H1 (cell line): ENCODE data around the gene GPR68. TPM values are rescaled to one million over a fixed set of nuclear protein-coding genes. Genes with fewer than 3 reads are reported as not detected.

Source experiments
- CHD1 ChIP-seq: IDR thresholded peaks from 2 replicates; pipeline ENCODE4 v1.6.1; 2012; ENCODE audit warnings: low read depth, low read length, improper control_type of control experiment
- CHD7 ChIP-seq: fragments of 300-600 bp; sonication (generic); IDR thresholded peaks from 2 replicates; pipeline ENCODE4 v1.7.1; 2012; ENCODE audit warnings: low read length, moderate library complexity, mild to moderate bottlenecking, inconsistent platforms; ENCODE audit not compliant: insufficient replicate concordance
- HDAC6 ChIP-seq: IDR thresholded peaks from one replicate; pipeline ENCODE4 v1.7.1; 2012; ENCODE audit warnings: low read depth, mild to moderate bottlenecking, inconsistent platforms, low read length, moderate library complexity
- NANOG ChIP-seq: IDR thresholded peaks from 2 replicates; pipeline ENCODE4 v1.6.1; 2011; ENCODE audit warnings: low read length, low read depth, mild to moderate bottlenecking, inconsistent platforms; ENCODE audit not compliant: insufficient read depth, poor library complexity, severe bottlenecking
- RAD21 ChIP-seq, 2 experiments: IDR thresholded peaks in 1 of 2; conservative IDR thresholded peaks in 1 of 2; 2 replicates each; pipeline ENCODE4 v1.6.1; 2011; ENCODE audit warnings: low read depth in 2 of 2, low read length in 2 of 2, improper control_type of control experiment in 1 of 2, inconsistent platforms in 1 of 2, mild to moderate bottlenecking in 1 of 2, moderate library complexity in 1 of 2
- RNF2 ChIP-seq: fragments of 200-900, 300-1000 bp; sonication (generic); IDR thresholded peaks from 2 replicates; pipeline ENCODE4 v1.7.1; 2016; ENCODE audit warnings: borderline replicate concordance, low read depth, mild to moderate bottlenecking, antibody characterized with exemption, low read length; ENCODE audit not compliant: poor library complexity, severe bottlenecking; ENCODE audit errors: missing control alignments
- SAP30 ChIP-seq: fragments of 300-600 bp; sonication (generic); IDR thresholded peaks from 2 replicates; pipeline ENCODE4 v1.7.1; 2012; ENCODE audit warnings: low read length, moderate library complexity, mild to moderate bottlenecking, inconsistent platforms; ENCODE audit not compliant: insufficient read depth, insufficient replicate concordance
- polyA plus RNA-seq, 7 experiments: library from polyadenylated mRNA; depleted of rRNA in 3 of 7; stranded (reverse) in 5 of 7; unstranded in 2 of 7; fragments of >200 nt in 5 of 7; fragments of 200-250 nt in 2 of 7; gene quantifications; 1 replicate in 5 of 7; 2 replicates in 1 of 7; 4 replicates in 1 of 7; pipeline versions ENCODE4 v1.2.1 to v1.2.3, GENCODE V29; 2011 to 2013; ENCODE audit warnings: missing spikeins in 2 of 7, mixed read lengths in 2 of 7
- total RNA-seq: library from RNA; stranded (reverse); fragmentation: NEBNext Ultra II Directional; extraction: Animal tissue kit (Norgen Biotek cat#: 25700); gene quantifications from 2 replicates; pipeline ENCODE4 v1.2.1, GENCODE V29; 2021

GPR68 gene
- total and polyA plus RNA-seq, 2 of the 8 experiments (the other 6 are each of a cell fraction or from before 2014, with no cell fraction given): 0.22 to 0.76 TPM

GRCh38 chr14:91270188-91270587, 25.7 kb upstream of the GPR68 start (continued):
- no peak for TF ChIP-seq CHD1
- TF ChIP-seq CHD7: no peak
- TF ChIP-seq RAD21 (IDR thresholded peaks at IDR 0.05 in 1 of 2, conservative IDR thresholded peaks at IDR 0.05 in 1 of 2; ENCODE audit: low read depth in 2 of 2, low read length in 2 of 2): no peak
- no peak for TF ChIP-seq SAP30
- TF ChIP-seq RNF2: no peak
- TF ChIP-seq HDAC6: no peak
- no peak for TF ChIP-seq NANOG
